A673 (cell line): ENCODE results near the gene CDON. TPM values are rescaled to one million over a fixed set of nuclear protein-coding genes. Genes with fewer than 3 reads are reported as not detected.

Experiments
- BruUV-seq: library from RNA; stranded (reverse); fragments of 400-500 nt; replicated peaks from 2 replicates; lab custom pipeline; 2021; lab: Mats Ljungman, UMichigan
- CTCF ChIA-PET: fragments of 300-600 bp; sonication (Branson Sonifier 250); formaldehyde crosslinking; loops from one replicate; lab custom pipeline; 2022; ENCODE audit warnings: antibody characterized with exemption; lab: Charles Lee
- POLR2A ChIA-PET: fragments of 300-600 bp; sonication (Branson Sonifier 250); formaldehyde crosslinking; loops from one replicate; lab custom pipeline; 2022; ENCODE audit warnings: antibody characterized with exemption; ENCODE audit not compliant: low non-redundant PET; lab: Charles Lee
- DNase-seq: peaks from one replicate; pipeline ENCODE4 v3.0.0-alpha.2; 2015; ENCODE audit warnings: low spot score
- H3K27ac ChIP-seq: fragments of 200-600 bp; sonication (generic); 2 replicates; pipeline ENCODE4 v1.5.1; 2016; ENCODE audit warnings: mixed run types, low read depth, mild to moderate bottlenecking, mixed read lengths, antibody characterized with exemption, low read length; ENCODE audit not compliant: poor library complexity, severe bottlenecking
- H3K27me3 ChIP-seq: fragments of 200-600 bp; sonication (generic); replicated peaks from 2 replicates; pipeline ENCODE4 v1.6.1; 2017; ENCODE audit warnings: mixed run types, low read depth, mild to moderate bottlenecking, mixed read lengths, antibody characterized with exemption, low read length; ENCODE audit not compliant: insufficient read depth, poor library complexity
- H3K36me3 ChIP-seq: fragments of 200-600 bp; sonication (generic); 2 replicates; pipeline ENCODE4 v1.6.1; 2016; ENCODE audit warnings: mixed run types, mild to moderate bottlenecking, mixed read lengths, antibody characterized with exemption, low read length; ENCODE audit not compliant: insufficient read depth, poor library complexity, severe bottlenecking
- H3K4me1 ChIP-seq: fragments of 200-600 bp; sonication (generic); 2 replicates; pipeline ENCODE4 v1.6.1; 2017; ENCODE audit warnings: mixed run types, mild to moderate bottlenecking, mixed read lengths, antibody characterized with exemption, low read length; ENCODE audit not compliant: insufficient read depth, poor library complexity, severe bottlenecking
- H3K4me3 ChIP-seq: fragments of 200-600 bp; sonication (generic); 2 replicates; pipeline ENCODE4 v1.5.1; 2016; ENCODE audit warnings: low read depth, mixed run types, mild to moderate bottlenecking, mixed read lengths, low read length; ENCODE audit not compliant: poor library complexity, severe bottlenecking
- H3K9me3 ChIP-seq: fragments of 200-600 bp; sonication (generic); 2 replicates; pipeline ENCODE4 v1.6.1; 2016; ENCODE audit warnings: mixed run types, low read depth, mild to moderate bottlenecking, mixed read lengths, antibody characterized with exemption, low read length; ENCODE audit not compliant: poor library complexity, severe bottlenecking
- CTCF ChIP-seq: fragments of 300-800, 200-600 bp; sonication (generic); conservative IDR thresholded peaks from 2 replicates; pipeline ENCODE4 v1.5.1; 2017; ENCODE audit warnings: low read depth, mild to moderate bottlenecking, antibody characterized with exemption, low read length, moderate library complexity, mixed read lengths
- EZH2 ChIP-seq: fragments of 200-600 bp; sonication (generic); IDR thresholded peaks from 2 replicates; pipeline ENCODE4 v1.6.1; 2017; ENCODE audit warnings: borderline replicate concordance, low read depth, mild to moderate bottlenecking, mixed read lengths, antibody characterized with exemption, low read length; ENCODE audit not compliant: poor library complexity, severe bottlenecking
- intact Hi-C: fragments of 100-400 bp; cut with micrococcal nuclease; formaldehyde crosslinking; loops from one replicate; pipeline ENCODE4 v1.10.0; 2022; ENCODE audit not compliant: unreplicated experiment
- total RNA-seq: library from RNA; stranded (reverse); gene quantifications from 2 replicates; pipeline ENCODE4 v1.2.3, GENCODE V29; 2021

Gene CDON
- total RNA-seq, 1 experiment from 2014 or later: 25.3 TPM

GRCh38 chr11:125968354-125968753, 94.3 kb downstream of the CDON start:
- Histone ChIP-seq H3K4me1 (peaks cover 5% of the 10 kb centered on the region), H3K27me3 (no peaks in the 10 kb centered on the region), H3K27ac (no peak overlapping the region), H3K9me3 (no peaks in the 10 kb centered on the region), H3K36me3 (no peaks in the 10 kb centered on the region), H3K4me3 (no peak overlapping the region)
- no peak for DNase-seq
- ChIA-PET POLR2A (no interaction called here), CTCF (no interaction called here)
- TF ChIP-seq EZH2 (no peak), CTCF (no peak)
- intact Hi-C loops: no loop called here
- no TSS peak for BruUV-seq

- DNase-seq: no peak
- intact Hi-C loops: no loop called here
- BruUV-seq: no TSS peak
- Histone ChIP-seq H3K27me3 (no peaks in the 10 kb centered on the region), H3K4me1 (peaks cover 5% of the 10 kb centered on the region), H3K36me3 (no peaks in the 10 kb centered on the region), H3K4me3 (no peak overlapping the region), H3K27ac (no peak overlapping the region), H3K9me3 (peaks cover 3% of the 10 kb centered on the region)
- TF ChIP-seq EZH2: no peak
- no peak for TF ChIP-seq CTCF
- ChIA-PET CTCF (no interaction called here), POLR2A (no interaction called here)
Measured at GRCh38 chr11:125967515-125967914, 95.2 kb downstream of the CDON start.

- CTCF ChIA-PET: no interaction called here
- no peaks in the 10 kb centered on the region for H3K27me3 ChIP-seq
- no TSS peak for BruUV-seq
- H3K9me3 ChIP-seq: peaks cover 3% of the 10 kb centered on the region
- H3K4me1 ChIP-seq: peaks cover 5% of the 10 kb centered on the region
- no peaks in the 10 kb centered on the region for H3K36me3 ChIP-seq
- H3K4me3 ChIP-seq: no peak overlapping the region
- TF ChIP-seq CTCF (no peak), EZH2 (no peak)
- POLR2A ChIA-PET: no interaction called here
- intact Hi-C loops: no loop called here
- no peak for DNase-seq
- no peak overlapping the region for H3K27ac ChIP-seq
Measured at GRCh38 chr11:125960771-125961170, 101.9 kb downstream of the CDON start.
